ENCODE measurements around the gene EFCAB8. TPM values are rescaled to one million over a fixed set of nuclear protein-coding genes. Genes with fewer than 3 reads are reported as not detected.

EFCAB8 gene
- total RNA-seq, 1 experiment from 2014 or later = not detected

- peaks cover 21% of the 10 kb centered on the region for H3K36me3 ChIP-seq (ENCODE audit: low read depth)
- H3K4me3 ChIP-seq = no peak overlapping the region
- BruUV-seq (replicated peaks) = no TSS peak
- no peak for TF ChIP-seq EZH2 (IDR thresholded peaks at IDR 0.05; ENCODE audit: low read depth)
- TF ChIP-seq, protein P1, sequence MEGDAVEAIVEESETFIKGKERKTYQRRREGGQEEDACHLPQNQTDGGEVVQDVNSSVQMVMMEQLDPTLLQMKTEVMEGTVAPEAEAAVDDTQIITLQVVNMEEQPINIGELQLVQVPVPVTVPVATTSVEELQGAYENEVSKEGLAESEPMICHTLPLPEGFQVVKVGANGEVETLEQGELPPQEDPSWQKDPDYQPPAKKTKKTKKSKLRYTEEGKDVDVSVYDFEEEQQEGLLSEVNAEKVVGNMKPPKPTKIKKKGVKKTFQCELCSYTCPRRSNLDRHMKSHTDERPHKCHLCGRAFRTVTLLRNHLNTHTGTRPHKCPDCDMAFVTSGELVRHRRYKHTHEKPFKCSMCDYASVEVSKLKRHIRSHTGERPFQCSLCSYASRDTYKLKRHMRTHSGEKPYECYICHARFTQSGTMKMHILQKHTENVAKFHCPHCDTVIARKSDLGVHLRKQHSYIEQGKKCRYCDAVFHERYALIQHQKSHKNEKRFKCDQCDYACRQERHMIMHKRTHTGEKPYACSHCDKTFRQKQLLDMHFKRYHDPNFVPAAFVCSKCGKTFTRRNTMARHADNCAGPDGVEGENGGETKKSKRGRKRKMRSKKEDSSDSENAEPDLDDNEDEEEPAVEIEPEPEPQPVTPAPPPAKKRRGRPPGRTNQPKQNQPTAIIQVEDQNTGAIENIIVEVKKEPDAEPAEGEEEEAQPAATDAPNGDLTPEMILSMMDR (conservative IDR thresholded peaks at IDR 0.05) = no peak
- no peaks in the 10 kb centered on the region for H3K4me1 ChIP-seq (replicated peaks; ENCODE audit: insufficient read depth)
- DNase-seq = no peak
- ChIA-PET CTCF (interaction anchor here (0.7 kb wide), 1 partner anchor 1921 kb away, joined by 6 read pairs; no protein-coding TSS in a partner anchor), POLR2A (ENCODE audit: unreplicated experiment) (interaction anchor here (0.9 kb wide), 1 partner anchor 54 kb away, joined by 21 read pairs; no protein-coding TSS in a partner anchor)
- H3K27ac ChIP-seq = no peak overlapping the region
- no peaks in the 10 kb centered on the region for H3K9me3 ChIP-seq (ENCODE audit: insufficient read depth, low read depth)
- no peak overlapping the region for H3K4me2 ChIP-seq
- no peaks in the 10 kb centered on the region for H3K27me3 ChIP-seq (ENCODE audit: insufficient read depth, low read depth)
- H4K20me1 ChIP-seq (ENCODE audit: insufficient read depth) = peaks cover 70% of the 10 kb centered on the region
- no peaks in the 10 kb centered on the region for H3K9me2 ChIP-seq (ENCODE audit: insufficient read depth)
- intact Hi-C loops (cut with micrococcal nuclease; ENCODE audit: unreplicated experiment) = no loop called here
- peaks cover 55% of the 10 kb centered on the region for H3K79me2 ChIP-seq (ENCODE audit: low read depth)
- no peak overlapping the region for H2AFZ ChIP-seq
- peaks cover 6% of the 10 kb centered on the region; the same call in 1 of the 2 replicates for H3F3A ChIP-seq (ENCODE audit: insufficient read depth, low read depth)
These were observed 26.7 kb upstream of the EFCAB8 start for GRCh38 chr20:32831982-32832381.

- Histone ChIP-seq H3K27me3 (ENCODE audit: insufficient read depth, low read depth) (no peaks in the 10 kb centered on the region), H3K79me2 (ENCODE audit: low read depth) (peaks cover 48% of the 10 kb centered on the region), H3K27ac (no peak overlapping the region), H3K9me3 (ENCODE audit: insufficient read depth, low read depth) (no peaks in the 10 kb centered on the region), H3K36me3 (ENCODE audit: low read depth) (peaks cover 18% of the 10 kb centered on the region; the same call in 1 of the 2 replicates), H2AFZ (no peak overlapping the region), H3K9me2 (ENCODE audit: insufficient read depth) (no peaks in the 10 kb centered on the region), H3F3A (ENCODE audit: insufficient read depth, low read depth) (peaks cover 6% of the 10 kb centered on the region; the same call in 1 of the 2 replicates), H4K20me1 (ENCODE audit: insufficient read depth) (peaks cover 69% of the 10 kb centered on the region), H3K4me3 (no peak overlapping the region), H3K4me1 (replicated peaks; ENCODE audit: insufficient read depth) (no peaks in the 10 kb centered on the region), H3K4me2 (no peak overlapping the region)
- no TSS peak for BruUV-seq (replicated peaks)
- no peak for TF ChIP-seq EZH2 (IDR thresholded peaks at IDR 0.05; ENCODE audit: low read depth)
- TF ChIP-seq, protein P1 (conservative IDR thresholded peaks at IDR 0.05) = no peak
- ChIA-PET CTCF (no interaction called here), POLR2A (ENCODE audit: unreplicated experiment) (no interaction called here)
- intact Hi-C loops (cut with micrococcal nuclease; ENCODE audit: unreplicated experiment) = no loop called here
- DNase-seq = no peak
These were observed 26.1 kb upstream of the EFCAB8 start for GRCh38 chr20:32832664-32833063.

DNA sequence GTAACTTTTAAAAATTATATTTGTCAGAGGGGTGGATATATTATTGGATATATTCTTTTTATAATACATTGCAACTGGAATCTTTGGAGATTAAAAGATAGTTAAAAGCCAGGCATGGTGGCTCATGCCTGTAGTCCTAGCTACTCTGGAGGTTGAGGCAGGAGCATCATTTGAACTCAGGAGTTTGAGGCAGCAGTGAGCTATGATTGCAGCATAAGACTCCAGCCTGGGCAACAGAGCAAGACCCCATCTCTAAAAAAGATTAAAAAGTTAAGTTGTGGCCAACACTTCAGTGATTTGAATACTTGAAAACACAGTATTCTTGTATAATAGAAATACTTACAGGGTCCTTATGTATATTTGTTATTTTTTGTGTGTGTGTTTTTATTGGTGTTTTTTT is 23.8 kb upstream of the EFCAB8 start:
- no peak for DNase-seq
- no peak overlapping the region for H2AFZ ChIP-seq
- no peak overlapping the region for H3K27ac ChIP-seq
- ChIA-PET CTCF (interaction anchor here (0.6 kb wide), 2 partner anchors 170 to 533 kb away, joined by 3 read pairs; no protein-coding TSS in a partner anchor), POLR2A (ENCODE audit: unreplicated experiment) (no interaction called here)
- H3K4me2 ChIP-seq = no peak overlapping the region
- H3K4me1 ChIP-seq (replicated peaks; ENCODE audit: insufficient read depth) = no peaks in the 10 kb centered on the region
- intact Hi-C loops (cut with micrococcal nuclease; ENCODE audit: unreplicated experiment) = no loop called here
- peaks cover 6% of the 10 kb centered on the region; the same call in 1 of the 2 replicates for H3F3A ChIP-seq (ENCODE audit: insufficient read depth, low read depth)
- no peak overlapping the region for H3K4me3 ChIP-seq
- H3K36me3 ChIP-seq (ENCODE audit: low read depth) = peaks cover 19% of the 10 kb centered on the region; the same call in 1 of the 2 replicates
- no TSS peak for BruUV-seq (replicated peaks)
- H3K79me2 ChIP-seq (ENCODE audit: low read depth) = peaks cover 27% of the 10 kb centered on the region
- no peaks in the 10 kb centered on the region for H3K27me3 ChIP-seq (ENCODE audit: insufficient read depth, low read depth)
- H3K9me2 ChIP-seq (ENCODE audit: insufficient read depth) = no peaks in the 10 kb centered on the region
- TF ChIP-seq EZH2 (IDR thresholded peaks at IDR 0.05; ENCODE audit: low read depth) = no peak
- TF ChIP-seq, protein P1 (conservative IDR thresholded peaks at IDR 0.05) = no peak
- peaks cover 58% of the 10 kb centered on the region for H4K20me1 ChIP-seq (ENCODE audit: insufficient read depth)
- no peaks in the 10 kb centered on the region for H3K9me3 ChIP-seq (ENCODE audit: insufficient read depth, low read depth)
